ENCODE measurements around the gene IRGQ.

Gene IRGQ

GRCh38 chr19:43584484-43584883 is 11.4 kb downstream of the IRGQ start:
- in situ Hi-C loops (cut with HindIII; ENCODE audit: low pct_ligation_motif_present, low pct_unique_long_range_greater_than_20kb, low sequenced_read_pairs): no loop called here
- DNase-seq: peak; percentile 38

- no peak for DNase-seq
- in situ Hi-C loops (cut with HindIII; ENCODE audit: low pct_ligation_motif_present, low pct_unique_long_range_greater_than_20kb, low sequenced_read_pairs): no loop called here
Observed at GRCh38 chr19:43582495-43582894, 13.4 kb downstream of the IRGQ start.

DNA sequence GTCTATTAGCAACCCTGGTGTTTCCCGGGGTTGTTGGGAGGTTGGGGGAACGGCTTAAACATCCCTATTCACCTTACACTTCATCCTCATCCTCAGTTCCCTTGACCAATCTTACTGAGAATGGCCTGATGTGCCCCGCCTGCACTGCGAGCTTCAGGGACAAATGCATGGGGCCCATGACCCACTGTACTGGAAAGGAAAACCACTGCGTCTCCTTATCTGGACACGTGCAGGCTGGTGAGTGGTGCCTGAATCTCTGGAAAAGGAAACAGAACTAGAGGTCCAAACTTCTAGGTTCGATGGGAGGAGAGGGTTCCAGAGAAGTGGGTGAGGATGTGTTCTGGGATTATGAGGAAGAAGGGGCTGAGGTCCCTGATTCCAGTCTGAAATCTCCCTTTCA is 14.5 kb downstream of the IRGQ start:
- no peak for DNase-seq
- in situ Hi-C loops (cut with HindIII; ENCODE audit: low pct_ligation_motif_present, low pct_unique_long_range_greater_than_20kb, low sequenced_read_pairs): no loop called here

- in situ Hi-C loops (cut with HindIII; ENCODE audit: low pct_ligation_motif_present, low pct_unique_long_range_greater_than_20kb, low sequenced_read_pairs): no loop called here
- no peak for DNase-seq
Observed at GRCh38 chr19:43578787-43579186, 17.1 kb downstream of the IRGQ start.

DNA sequence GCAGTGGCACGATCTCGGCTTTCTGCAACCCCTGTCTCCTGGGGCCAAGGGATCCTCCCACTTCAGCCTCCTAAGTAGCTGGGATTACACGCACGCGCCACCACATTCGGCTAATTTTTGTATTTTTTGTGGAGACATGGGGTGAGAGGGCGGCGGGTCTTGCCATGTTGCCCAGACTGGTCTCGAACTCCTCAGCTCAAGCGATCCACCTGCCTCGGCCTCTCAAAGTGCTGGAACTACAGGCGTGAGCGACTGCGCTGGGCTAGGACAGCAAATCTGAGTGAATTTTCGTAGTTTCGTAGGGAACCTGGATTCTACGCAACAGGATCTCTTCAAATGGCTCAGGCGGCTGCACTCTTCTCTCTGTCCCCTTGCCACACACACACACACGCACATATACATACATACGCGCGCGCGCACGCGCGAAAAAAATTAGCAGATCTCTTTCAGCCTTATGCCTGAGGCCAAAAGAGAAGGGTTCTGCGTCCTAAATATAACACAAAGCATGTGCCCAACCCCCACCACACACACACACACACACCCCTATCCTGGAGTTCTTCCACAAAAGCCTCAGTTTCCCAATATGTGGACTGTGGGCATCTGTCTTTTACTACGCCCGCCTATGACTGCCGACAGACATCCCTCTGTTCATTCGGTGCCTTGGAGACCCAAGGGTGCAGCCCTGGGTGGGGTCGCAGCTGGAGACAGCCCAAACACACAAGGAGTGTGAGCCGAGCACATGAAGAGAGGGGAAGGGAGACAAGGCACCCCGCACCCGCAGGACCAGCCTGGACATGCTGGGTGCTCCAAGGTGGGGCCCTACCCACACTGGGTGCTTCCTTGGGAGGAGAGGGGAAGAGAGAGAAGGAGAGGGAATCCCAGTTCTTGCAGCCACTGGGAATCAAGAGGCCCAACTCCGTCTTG is 19.7 kb downstream of the IRGQ start:
- in situ Hi-C loops (cut with HindIII; ENCODE audit: low pct_ligation_motif_present, low pct_unique_long_range_greater_than_20kb, low sequenced_read_pairs): no loop called here
- no peak for DNase-seq

GRCh38 chr19:43575156-43575950 is 20.6 kb downstream of the IRGQ start, which contains the start of the genes PINLYP and XRCC1:
Gene PINLYP, plus strand, starts transcription at chr19:43575801. Its CDS starts 1,391 bp downstream, at chr19:43577192.
Gene XRCC1, minus strand, starts transcription at chr19:43575527. Its CDS starts 69 bp downstream, at chr19:43575458.
- peak; percentile 98 for DNase-seq
- in situ Hi-C loops (cut with HindIII; ENCODE audit: low pct_ligation_motif_present, low pct_unique_long_range_greater_than_20kb, low sequenced_read_pairs): no loop called here

DNA sequence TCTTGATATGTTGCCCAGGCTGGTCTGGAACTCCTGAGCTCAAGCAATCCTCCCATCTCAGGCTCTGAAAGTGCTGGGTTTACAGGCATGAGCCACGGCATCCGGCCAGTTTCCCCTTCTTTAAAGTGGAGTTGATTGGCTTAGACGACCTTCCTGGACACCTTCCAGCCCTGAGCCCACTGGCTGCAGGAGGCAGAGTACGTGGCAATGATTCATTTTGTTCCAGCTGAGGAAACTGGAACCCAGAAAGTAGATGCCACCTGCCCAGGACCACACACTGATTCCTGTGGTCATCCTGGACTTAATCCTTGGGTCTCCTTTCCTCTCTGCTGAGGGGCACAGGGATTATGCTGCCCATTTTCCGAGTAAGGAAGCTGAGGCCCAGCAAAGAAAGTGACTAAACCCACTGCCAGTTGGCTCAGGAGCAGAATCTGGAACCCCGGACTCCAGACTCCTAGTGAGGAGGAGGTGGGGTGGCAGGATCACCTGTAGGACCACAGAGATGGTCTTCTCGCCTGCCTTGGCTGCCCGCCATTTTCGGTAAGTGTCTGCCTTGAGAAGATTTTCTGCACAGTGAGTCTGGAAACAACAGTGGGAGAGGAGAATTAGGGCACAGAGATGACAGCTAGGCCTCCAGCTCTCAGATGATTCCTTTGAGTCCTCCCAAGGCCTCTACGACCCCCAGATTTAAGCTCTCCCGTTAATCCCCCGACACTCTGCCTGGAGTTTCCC is 21.3 kb downstream of the IRGQ start:
- in situ Hi-C loops (cut with HindIII; ENCODE audit: low pct_ligation_motif_present, low pct_unique_long_range_greater_than_20kb, low sequenced_read_pairs): no loop called here
- DNase-seq: peak; percentile 86

DNA sequence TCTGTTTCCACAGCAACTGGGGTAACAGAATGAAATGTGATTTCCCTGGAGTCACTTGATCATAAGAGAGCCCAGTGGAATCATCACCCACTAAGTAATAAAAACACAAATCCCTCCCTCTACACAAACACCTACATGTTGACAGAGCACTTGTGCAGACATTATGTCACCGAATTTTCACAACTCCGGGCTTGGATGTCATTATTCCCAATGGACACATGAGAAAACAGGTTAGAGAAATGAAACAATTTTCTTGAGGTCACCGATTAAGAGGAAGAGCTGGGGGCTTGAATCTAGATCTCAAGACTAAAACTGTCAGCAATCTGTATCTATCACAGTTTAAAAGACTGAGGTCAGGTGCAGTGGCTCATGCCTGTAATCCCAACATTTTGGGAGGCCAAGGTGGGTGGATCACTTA is 23.8 kb downstream of the IRGQ start:
- in situ Hi-C loops (cut with HindIII; ENCODE audit: low pct_ligation_motif_present, low pct_unique_long_range_greater_than_20kb, low sequenced_read_pairs): no loop called here
- DNase-seq: no peak

DNA sequence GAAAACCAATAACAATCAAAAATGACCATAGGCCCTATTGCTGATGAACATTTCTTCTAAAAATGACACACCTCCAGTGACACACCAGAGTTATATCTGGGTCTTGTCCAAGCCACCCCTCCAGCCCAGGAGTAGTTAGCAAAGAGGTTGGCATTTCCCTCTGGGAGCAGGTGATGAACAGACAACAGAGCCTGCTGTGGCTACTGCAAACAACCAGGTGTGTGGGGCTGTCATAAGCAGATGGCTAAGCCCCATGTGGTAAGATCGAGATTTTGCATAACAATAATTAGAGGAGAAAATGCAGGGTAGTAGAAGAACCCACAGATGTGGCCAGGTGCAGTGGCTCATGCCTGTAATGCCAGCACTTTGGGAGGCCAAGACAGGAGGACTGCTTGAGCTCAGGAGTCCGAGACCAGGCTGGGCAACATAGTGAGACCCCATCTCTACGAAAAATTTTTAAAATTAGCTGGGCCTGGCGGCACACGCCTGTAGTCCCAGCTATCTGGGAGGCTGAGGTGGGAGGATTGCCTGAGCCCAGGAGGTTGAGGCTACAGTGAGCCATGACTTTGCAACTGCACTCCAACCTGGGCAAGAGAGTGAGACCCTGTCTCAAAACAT is 25.7 kb downstream of the IRGQ start:
- in situ Hi-C loops (cut with HindIII; ENCODE audit: low pct_ligation_motif_present, low pct_unique_long_range_greater_than_20kb, low sequenced_read_pairs): no loop called here
- no peak for DNase-seq

DNA sequence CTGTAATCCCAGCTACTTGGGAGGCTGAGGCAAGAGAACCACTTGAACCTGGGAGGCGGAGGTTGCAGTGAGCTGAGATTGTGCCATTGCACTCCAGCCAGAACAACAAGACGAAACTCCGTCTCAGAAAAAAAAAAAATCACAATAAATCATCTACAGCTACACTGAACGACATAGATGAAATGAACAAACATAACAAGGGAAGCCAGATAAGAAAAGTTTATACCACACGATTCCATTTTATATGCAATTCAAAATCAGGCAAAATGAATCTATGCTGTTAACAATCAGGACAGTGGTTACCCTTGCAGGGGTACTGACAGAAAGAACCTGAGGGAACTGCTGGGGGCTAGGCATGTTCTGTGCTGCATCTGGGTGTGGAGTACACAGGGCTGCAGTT is 26.3 kb downstream of the IRGQ start:
- in situ Hi-C loops (cut with HindIII; ENCODE audit: low pct_ligation_motif_present, low pct_unique_long_range_greater_than_20kb, low sequenced_read_pairs): no loop called here
- no peak for DNase-seq

DNA sequence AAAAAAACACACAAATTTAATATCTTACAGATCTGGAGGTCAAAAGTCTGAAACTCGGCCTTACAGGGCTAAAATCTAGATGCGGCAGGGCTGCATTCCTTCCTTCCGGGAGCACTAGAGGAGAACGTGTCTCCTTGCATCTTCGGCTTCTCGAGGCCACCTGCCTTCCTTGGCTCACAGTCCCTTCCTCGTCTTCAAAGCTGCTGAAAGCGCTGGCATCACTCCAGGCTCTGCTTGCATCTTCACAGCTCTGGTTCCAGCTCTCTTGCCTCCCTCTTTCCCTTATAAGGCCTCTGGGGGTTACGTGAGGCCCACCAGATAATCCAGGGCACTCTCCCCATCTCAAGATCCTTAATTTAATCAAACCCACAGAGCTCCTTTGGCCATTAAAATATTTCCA is 31.1 kb downstream of the IRGQ start:
- DNase-seq: no peak
- in situ Hi-C loops (cut with HindIII; ENCODE audit: low pct_ligation_motif_present, low pct_unique_long_range_greater_than_20kb, low sequenced_read_pairs): no loop called here

GRCh38 chr19:43563816-43564457 is 32.0 kb downstream of the IRGQ start:
- no peak for DNase-seq
- in situ Hi-C loops (cut with HindIII; ENCODE audit: low pct_ligation_motif_present, low pct_unique_long_range_greater_than_20kb, low sequenced_read_pairs): no loop called here

- in situ Hi-C loops (cut with HindIII; ENCODE audit: low pct_ligation_motif_present, low pct_unique_long_range_greater_than_20kb, low sequenced_read_pairs): no loop called here
- DNase-seq: peak; percentile 24
Observed at GRCh38 chr19:43562698-43563241, 33.2 kb downstream of the IRGQ start.

DNA sequence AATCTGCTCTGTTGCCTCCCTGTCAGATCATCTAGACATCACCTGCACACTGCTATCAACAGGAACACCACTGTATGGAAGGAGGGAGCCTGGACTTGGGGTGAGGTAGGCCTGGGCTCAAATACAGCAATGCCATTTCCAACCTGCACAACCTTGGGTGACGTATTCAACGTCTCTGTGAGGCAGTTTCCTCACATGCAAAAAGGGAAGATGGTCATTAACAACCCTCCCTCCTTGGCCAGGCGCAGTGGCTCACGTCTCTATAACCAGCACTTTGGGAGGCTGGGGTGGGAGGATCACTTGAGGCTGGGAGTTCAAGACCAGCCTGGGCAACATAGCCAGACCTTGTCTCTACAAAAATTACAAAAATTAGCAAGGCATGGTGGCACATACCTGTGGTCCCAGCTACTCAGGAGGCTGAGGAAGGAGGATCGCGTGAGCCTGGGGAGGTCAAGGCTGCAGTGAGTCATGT is 33.7 kb downstream of the IRGQ start:
- in situ Hi-C loops (cut with HindIII; ENCODE audit: low pct_ligation_motif_present, low pct_unique_long_range_greater_than_20kb, low sequenced_read_pairs): no loop called here
- DNase-seq: no peak

DNA sequence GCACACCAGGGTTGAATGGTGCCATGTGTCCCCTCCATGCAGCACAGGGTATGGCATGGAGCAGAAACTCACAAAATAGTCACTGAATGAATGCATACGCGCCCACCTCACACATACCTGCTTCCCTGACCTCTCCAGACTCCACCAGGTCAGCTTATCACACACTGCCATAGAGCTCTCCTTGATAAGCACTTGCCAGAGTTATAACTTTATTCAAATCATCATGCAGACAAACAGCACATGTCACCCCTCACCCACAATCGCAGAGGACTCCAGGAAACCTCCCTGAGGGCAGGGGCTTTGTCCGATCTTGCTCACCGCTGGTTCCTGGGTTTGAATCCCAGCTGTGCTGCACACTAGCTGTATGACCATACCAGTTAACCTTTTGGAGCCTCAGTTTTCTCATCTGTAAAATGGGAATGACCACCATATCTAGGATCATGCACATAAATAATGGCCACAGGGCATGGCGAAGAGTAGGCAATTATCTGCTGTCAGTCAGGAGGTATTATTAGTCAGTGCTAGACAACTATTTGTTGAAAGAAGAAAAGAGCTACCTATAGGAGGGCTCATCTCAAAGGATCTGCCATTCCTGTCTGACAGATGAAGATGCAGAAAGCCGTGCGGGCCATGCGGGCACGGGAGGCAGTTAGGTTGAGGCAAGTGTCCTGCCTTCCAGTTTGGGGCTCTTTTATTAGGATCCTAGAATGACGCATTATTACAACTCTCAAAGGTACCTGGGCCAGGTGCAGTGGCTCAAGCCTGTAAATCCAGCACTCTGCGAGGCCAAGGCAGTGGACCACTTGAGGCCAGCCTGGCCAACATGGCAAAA is 34.6 kb downstream of the IRGQ start:
- in situ Hi-C loops (cut with HindIII; ENCODE audit: low pct_ligation_motif_present, low pct_unique_long_range_greater_than_20kb, low sequenced_read_pairs): no loop called here
- DNase-seq: no peak

DNA sequence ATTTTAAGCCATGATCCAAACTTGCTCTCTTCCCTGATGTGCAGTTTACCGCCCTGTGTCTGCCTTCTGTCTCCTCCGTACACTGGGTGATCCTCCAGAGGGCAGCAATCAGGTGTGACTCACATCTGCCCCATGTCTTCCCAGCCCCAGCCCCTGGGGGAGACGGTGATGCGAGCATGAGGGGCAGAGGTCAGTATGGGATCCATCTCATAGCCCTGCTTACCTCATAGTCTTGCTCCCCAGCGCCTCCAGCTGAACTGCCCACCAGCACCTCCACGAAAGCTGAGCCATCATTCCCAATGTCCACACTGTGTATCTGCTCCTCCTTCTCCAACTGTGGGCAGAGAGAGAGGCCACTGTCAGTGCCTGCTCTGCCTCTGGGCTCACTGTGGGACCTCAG is 35.2 kb downstream of the IRGQ start:
- peak; percentile 13 for DNase-seq
- in situ Hi-C loops (cut with HindIII; ENCODE audit: low pct_ligation_motif_present, low pct_unique_long_range_greater_than_20kb, low sequenced_read_pairs): no loop called here
